ENCODE results near the gene CGREF1. TPM values are rescaled to one million over a fixed set of nuclear protein-coding genes. Genes with fewer than 3 reads are reported as not detected.
"Not testable (repeated sequence)": the region's sequence is repeated elsewhere in the genome, so short reads cannot be mapped to it uniquely, and the experiment has no call there.

CGREF1 gene
- total RNA-seq, 2 experiments from 2014 or later = 2.7 to 2.9 TPM

- H3K4me3 Mint-ChIP-seq = no peak overlapping the region
- no peaks in the 10 kb centered on the region for H3K36me3 Mint-ChIP-seq
- ChIA-PET CTCF (interaction anchor here (0.8 kb wide), 1 partner anchor 114 kb away, joined by 6 read pairs; no protein-coding TSS in a partner anchor), POLR2A (interaction anchor here (1.1 kb wide), 1 partner anchor 25 kb away, joined by 3 read pairs; the partner anchor contains the start of gene AGBL5)
- H3K4me1 Mint-ChIP-seq (ENCODE audit: low read depth) = peaks cover 47% of the 10 kb centered on the region
- intact Hi-C loops (cut with micrococcal nuclease) = no loop called here
- no peak for DNase-seq
- no peaks in the 10 kb centered on the region for H3K27me3 Mint-ChIP-seq
- no peaks in the 10 kb centered on the region for H3K9me3 Mint-ChIP-seq
- H3K27ac Mint-ChIP-seq = peak overlapping the region; percentile 58
These were observed 42.6 kb downstream of the CGREF1 start for GRCh38 chr2:27076323-27076722.

- DNase-seq = peak; percentile 48
These were observed 43.4 kb downstream of the CGREF1 start for GRCh38 chr2:27075566-27075871.

GRCh38 chr2:27074738-27075565, 44.0 kb downstream of the CGREF1 start:
- Mint-ChIP-seq H3K27me3 (no peaks in the 10 kb centered on the region), H3K36me3 (peaks cover 7% of the 10 kb centered on the region), H3K4me1 (ENCODE audit: low read depth) (peaks cover 50% of the 10 kb centered on the region), H3K27ac (peak overlapping the region; percentile 77), H3K9me3 (no peaks in the 10 kb centered on the region), H3K4me3 (peak overlapping the region; percentile 17)
- ChIA-PET POLR2A (interaction anchor here (0.7 kb wide), 1 partner anchor 1864 kb away, joined by 3 read pairs; no protein-coding TSS in a partner anchor), CTCF (interaction anchor here (0.7 to 1.5 kb wide), 4 partner anchors 10 to 205 kb away, joined by 3 read pairs; no protein-coding TSS in a partner anchor)
- peak; percentile 61 for DNase-seq
- intact Hi-C loops (cut with micrococcal nuclease) = no loop called here

More at GRCh38 chr2:27075566-27075871, 43.4 kb downstream of the CGREF1 start:
- POLR2A ChIA-PET = interaction anchor here (0.7 kb wide), 1 partner anchor 1865 kb away, joined by 3 read pairs; no protein-coding TSS in a partner anchor
- Mint-ChIP-seq H3K27ac (peak overlapping the region; percentile 77), H3K4me3 (peak overlapping the region; percentile 17), H3K4me1 (ENCODE audit: low read depth) (peaks cover 45% of the 10 kb centered on the region)
- H3K9me3 Mint-ChIP-seq; H3K36me3 Mint-ChIP-seq; intact Hi-C loops (cut with micrococcal nuclease); H3K27me3 Mint-ChIP-seq: not testable (repeated sequence)
- CTCF ChIA-PET = interaction anchor here (0.8 to 1.5 kb wide), 3 partner anchors 9 to 42 kb away, joined by 3 read pairs; no protein-coding TSS in a partner anchor

- intact Hi-C loops (cut with micrococcal nuclease) = no loop called here
- CTCF ChIA-PET = interaction anchor here (1.6 to 3.5 kb wide), 2 partner anchors 12 to 23 kb away, joined by 5 to 14 read pairs; partner anchors contain the start of genes AGBL5 and KHK
- no peak for DNase-seq
- no peaks in the 10 kb centered on the region for H3K9me3 Mint-ChIP-seq
- peaks cover 61% of the 10 kb centered on the region for H3K4me1 Mint-ChIP-seq (ENCODE audit: low read depth)
- H3K27me3 Mint-ChIP-seq = no peaks in the 10 kb centered on the region
- H3K36me3 Mint-ChIP-seq = peaks cover 18% of the 10 kb centered on the region
- H3K27ac Mint-ChIP-seq = peak overlapping the region; percentile 73
- POLR2A ChIA-PET = interaction anchor here (1.4 kb wide), 1 partner anchor 13 kb away, joined by 5 read pairs; the partner anchor contains the start of gene KHK
- no peak overlapping the region for H3K4me3 Mint-ChIP-seq
These were observed 45.1 kb downstream of the CGREF1 start for GRCh38 chr2:27073782-27074181.

- intact Hi-C loops (cut with micrococcal nuclease) = no loop called here
- CTCF ChIA-PET = interaction anchor here (1.6 to 3.5 kb wide), 4 partner anchors 9 to 22 kb away, joined by 4 to 29 read pairs (median 10); partner anchors contain the start of genes AGBL5 and KHK
- H3K4me1 Mint-ChIP-seq (ENCODE audit: low read depth) = peaks cover 70% of the 10 kb centered on the region
These were observed 46.0 kb downstream of the CGREF1 start for GRCh38 chr2:27072920-27073319.

GRCh38 chr2:27071990-27072830, 46.7 kb downstream of the CGREF1 start:
- Mint-ChIP-seq H3K27ac (peak overlapping the region; percentile 93), H3K9me3 (no peaks in the 10 kb centered on the region), H3K27me3 (no peaks in the 10 kb centered on the region), H3K4me1 (ENCODE audit: low read depth) (peaks cover 72% of the 10 kb centered on the region), H3K36me3 (peaks cover 18% of the 10 kb centered on the region), H3K4me3 (peak overlapping the region; percentile 83)
- DNase-seq = no peak
- CTCF ChIA-PET = interaction anchor here (1.0 to 3.5 kb wide), 8 partner anchors 9 to 110 kb away, joined by 3 to 29 read pairs (median 4); partner anchors contain the start of genes AGBL5 and KHK
- intact Hi-C loops (cut with micrococcal nuclease) = loop anchor here (1.0 to 2.0 kb wide), 4 partner anchors 9 to 63 kb away; partner anchors contain the start of genes AGBL5, KHK and PREB
- POLR2A ChIA-PET = interaction anchor here (0.9 to 2.4 kb wide), 8 partner anchors 9 to 51 kb away, joined by 3 to 21 read pairs (median 5); partner anchors contain the start of genes ABHD1, AGBL5, KHK and TMEM214

More at GRCh38 chr2:27072920-27073319, 46.0 kb downstream of the CGREF1 start:
- Mint-ChIP-seq H3K4me3 (peak overlapping the region; percentile 83), H3K27ac (peak overlapping the region; percentile 93), H3K27me3 (no peaks in the 10 kb centered on the region), H3K36me3 (peaks cover 18% of the 10 kb centered on the region), H3K9me3 (no peaks in the 10 kb centered on the region)
- POLR2A ChIA-PET = interaction anchor here (1.4 to 2.4 kb wide), 2 partner anchors 9 to 14 kb away, joined by 5 to 21 read pairs; partner anchors contain the start of gene KHK
- DNase-seq = no peak

GRCh38 chr2:27071277-27071989, 47.5 kb downstream of the CGREF1 start, which contains the start of gene OST4:
Gene OST4 (minus strand): TSS chr2:27071654.
- POLR2A ChIA-PET = interaction anchor here (0.7 to 2.4 kb wide), 9 partner anchors 10 to 52 kb away, joined by 3 to 21 read pairs (median 3); partner anchors contain the start of genes ABHD1, AGBL5, KHK and TMEM214
- Mint-ChIP-seq H3K27ac (peak within 1 kb of the TSS; percentile 93), H3K9me3 (no peaks in the 10 kb centered on the region), H3K36me3 (peaks cover 18% of the 10 kb centered on the region), H3K27me3 (no peaks in the 10 kb centered on the region), H3K4me1 (ENCODE audit: low read depth) (peaks cover 71% of the 10 kb centered on the region), H3K4me3 (peak within 1 kb of the TSS; percentile 94)
- DNase-seq = peak; percentile 94
- intact Hi-C loops (cut with micrococcal nuclease) = loop anchor here (1.0 to 2.0 kb wide), 4 partner anchors 10 to 63 kb away; partner anchors contain the start of genes AGBL5, KHK and PREB
- CTCF ChIA-PET = interaction anchor here (0.6 to 3.5 kb wide), 10 partner anchors 10 to 225 kb away, joined by 3 to 29 read pairs (median 4); partner anchors contain the start of genes AGBL5 and KHK

- Mint-ChIP-seq H3K4me3 (peak overlapping the region; percentile 94), H3K9me3 (no peaks in the 10 kb centered on the region), H3K4me1 (ENCODE audit: low read depth) (peaks cover 69% of the 10 kb centered on the region), H3K27ac (peak overlapping the region; percentile 87), H3K27me3 (no peaks in the 10 kb centered on the region), H3K36me3 (peaks cover 22% of the 10 kb centered on the region)
- DNase-seq = no peak
- intact Hi-C loops (cut with micrococcal nuclease) = loop anchor here (1.0 to 2.0 kb wide), 4 partner anchors 11 to 64 kb away; partner anchors contain the start of genes AGBL5, KHK and PREB
- POLR2A ChIA-PET = interaction anchor here (0.7 to 2.4 kb wide), 7 partner anchors 10 to 38 kb away, joined by 3 to 21 read pairs (median 5); partner anchors contain the start of genes AGBL5 and TMEM214
- CTCF ChIA-PET = interaction anchor here (0.6 to 3.5 kb wide), 10 partner anchors 11 to 224 kb away, joined by 3 to 29 read pairs (median 4); partner anchors contain the start of genes AGBL5 and KHK
These were observed 48.2 kb downstream of the CGREF1 start for GRCh38 chr2:27070653-27071276.

GRCh38 chr2:27069961-27070618, 48.8 kb downstream of the CGREF1 start:
- H3K27ac Mint-ChIP-seq = peak overlapping the region; percentile 39
- ChIA-PET POLR2A (no interaction called here), CTCF (no interaction called here)
- H3K36me3 Mint-ChIP-seq = peaks cover 22% of the 10 kb centered on the region
- intact Hi-C loops (cut with micrococcal nuclease) = loop anchor here (2.0 kb wide), 1 partner anchor 65 kb away; the partner anchor contains the start of gene PREB
- H3K4me1 Mint-ChIP-seq (ENCODE audit: low read depth) = peaks cover 64% of the 10 kb centered on the region
- no peaks in the 10 kb centered on the region for H3K9me3 Mint-ChIP-seq
- no peak for DNase-seq
- H3K4me3 Mint-ChIP-seq = peak overlapping the region; percentile 94
- H3K27me3 Mint-ChIP-seq = no peaks in the 10 kb centered on the region

GRCh38 chr2:27069436-27069835, 49.5 kb downstream of the CGREF1 start:
- no peak for DNase-seq
- peaks cover 58% of the 10 kb centered on the region for H3K4me1 Mint-ChIP-seq (ENCODE audit: low read depth)
- no peaks in the 10 kb centered on the region for H3K27me3 Mint-ChIP-seq
- H3K27ac Mint-ChIP-seq = peak overlapping the region; percentile 49
- no peaks in the 10 kb centered on the region for H3K9me3 Mint-ChIP-seq
- intact Hi-C loops (cut with micrococcal nuclease) = no loop called here
- peak overlapping the region; percentile 94 for H3K4me3 Mint-ChIP-seq
- POLR2A ChIA-PET = no interaction called here
- CTCF ChIA-PET = no interaction called here
- peaks cover 22% of the 10 kb centered on the region for H3K36me3 Mint-ChIP-seq

Measured in activated CD4-positive, alpha-beta memory T cell treated with anti-CD3 and anti-CD28 coated beads for 36 hours (primary cell).